ENCODE data around the gene MRAP.

MRAP gene

GRCh38 chr21:32278518-32279376 lies 19.9 kb upstream of the MRAP start, which contains the start of gene MIS18A:
TSS of gene MIS18A (minus strand) at chr21:32279049. CDS start at chr21:32279014, 35 bp downstream.
- TF ChIP-seq, protein P1, sequence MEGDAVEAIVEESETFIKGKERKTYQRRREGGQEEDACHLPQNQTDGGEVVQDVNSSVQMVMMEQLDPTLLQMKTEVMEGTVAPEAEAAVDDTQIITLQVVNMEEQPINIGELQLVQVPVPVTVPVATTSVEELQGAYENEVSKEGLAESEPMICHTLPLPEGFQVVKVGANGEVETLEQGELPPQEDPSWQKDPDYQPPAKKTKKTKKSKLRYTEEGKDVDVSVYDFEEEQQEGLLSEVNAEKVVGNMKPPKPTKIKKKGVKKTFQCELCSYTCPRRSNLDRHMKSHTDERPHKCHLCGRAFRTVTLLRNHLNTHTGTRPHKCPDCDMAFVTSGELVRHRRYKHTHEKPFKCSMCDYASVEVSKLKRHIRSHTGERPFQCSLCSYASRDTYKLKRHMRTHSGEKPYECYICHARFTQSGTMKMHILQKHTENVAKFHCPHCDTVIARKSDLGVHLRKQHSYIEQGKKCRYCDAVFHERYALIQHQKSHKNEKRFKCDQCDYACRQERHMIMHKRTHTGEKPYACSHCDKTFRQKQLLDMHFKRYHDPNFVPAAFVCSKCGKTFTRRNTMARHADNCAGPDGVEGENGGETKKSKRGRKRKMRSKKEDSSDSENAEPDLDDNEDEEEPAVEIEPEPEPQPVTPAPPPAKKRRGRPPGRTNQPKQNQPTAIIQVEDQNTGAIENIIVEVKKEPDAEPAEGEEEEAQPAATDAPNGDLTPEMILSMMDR (IDR thresholded peaks at IDR 0.05; ENCODE audit: low read depth, low read length, missing control alignments): no peak
- DNase-seq (ENCODE audit: low read depth): peak; percentile 84
- in situ Hi-C loops (cut with HindIII; ENCODE audit: low sequenced_read_pairs): no loop called here
- H3K4me3 ChIP-seq (ENCODE audit: low read depth, low read length): peak within 1 kb of the TSS; percentile 80

DNA sequence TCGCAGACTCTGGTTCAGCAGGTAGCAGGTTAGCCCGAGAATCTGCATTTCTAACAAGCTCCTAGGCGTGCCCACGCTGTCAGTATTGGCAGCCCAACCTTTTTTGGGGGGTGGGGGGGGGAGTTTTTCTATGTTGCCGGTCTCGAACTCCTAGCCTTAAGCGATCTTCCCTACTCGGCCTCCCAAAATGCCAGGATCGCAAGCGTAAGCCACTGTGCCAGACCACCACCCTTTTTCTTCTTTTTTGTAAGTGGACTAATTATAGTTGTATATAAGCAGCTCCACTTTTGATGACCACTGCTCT lies 19.3 kb upstream of the MRAP start:
- in situ Hi-C loops (cut with HindIII; ENCODE audit: low sequenced_read_pairs): no loop called here
- H3K4me3 ChIP-seq (ENCODE audit: low read depth, low read length): peak overlapping the region; percentile 80
- TF ChIP-seq, protein P1 (IDR thresholded peaks at IDR 0.05; ENCODE audit: low read depth, low read length, missing control alignments): no peak
- no peak for DNase-seq (ENCODE audit: low read depth)

- in situ Hi-C loops (cut with HindIII; ENCODE audit: low sequenced_read_pairs): no loop called here
- H3K4me3 ChIP-seq (ENCODE audit: low read depth, low read length): no peak overlapping the region
Observed at GRCh38 chr21:32281531-32281930, 17.1 kb upstream of the MRAP start.

GRCh38 chr21:32282992-32283391 lies 15.7 kb upstream of the MRAP start:
- in situ Hi-C loops (cut with HindIII; ENCODE audit: low sequenced_read_pairs): no loop called here
- no peak for DNase-seq (ENCODE audit: low read depth)
- no peak overlapping the region for H3K4me3 ChIP-seq (ENCODE audit: low read depth, low read length)
- TF ChIP-seq, protein P1 (IDR thresholded peaks at IDR 0.05; ENCODE audit: low read depth, low read length, missing control alignments): no peak

More at GRCh38 chr21:32281531-32281930, 17.1 kb upstream of the MRAP start:
- DNase-seq (ENCODE audit: low read depth): no peak
- TF ChIP-seq, protein P1 (IDR thresholded peaks at IDR 0.05; ENCODE audit: low read depth, low read length, missing control alignments): no peak

DNA sequence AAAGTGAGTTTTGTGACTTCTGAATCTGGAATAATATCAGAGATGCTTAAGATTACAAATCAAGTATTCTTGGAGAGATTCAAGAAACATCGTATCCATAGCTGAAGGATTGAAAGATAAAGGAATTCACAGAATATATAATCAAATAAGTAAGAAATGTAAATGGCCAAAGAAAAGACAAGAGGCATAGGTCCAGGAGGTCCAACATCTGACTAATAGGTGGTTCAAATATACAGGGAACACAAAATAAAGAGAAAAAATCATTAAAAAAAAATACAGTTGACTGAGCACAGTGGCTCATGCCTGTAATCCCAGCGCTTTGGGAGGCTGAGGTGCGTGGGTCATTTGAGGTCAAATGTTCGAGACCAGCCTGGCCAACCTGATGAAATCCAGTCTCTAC lies 13.2 kb upstream of the MRAP start:
- H3K4me3 ChIP-seq (ENCODE audit: low read depth, low read length): no peak overlapping the region
- in situ Hi-C loops (cut with HindIII; ENCODE audit: low sequenced_read_pairs): no loop called here
- DNase-seq (ENCODE audit: low read depth): no peak
- TF ChIP-seq, protein P1 (IDR thresholded peaks at IDR 0.05; ENCODE audit: low read depth, low read length, missing control alignments): no peak

GRCh38 chr21:32297449-32297848 lies 1.2 kb upstream of the MRAP start:
- TF ChIP-seq, protein P1 (IDR thresholded peaks at IDR 0.05; ENCODE audit: low read depth, low read length, missing control alignments): no peak
- no peak overlapping the region for H3K4me3 ChIP-seq (ENCODE audit: low read depth, low read length)
- no peak for DNase-seq (ENCODE audit: low read depth)
- in situ Hi-C loops (cut with HindIII; ENCODE audit: low sequenced_read_pairs): no loop called here

Data from astrocyte of the cerebellum (primary cell).